Measurements from ENCODE around the gene PTPRB.

Gene PTPRB

DNA sequence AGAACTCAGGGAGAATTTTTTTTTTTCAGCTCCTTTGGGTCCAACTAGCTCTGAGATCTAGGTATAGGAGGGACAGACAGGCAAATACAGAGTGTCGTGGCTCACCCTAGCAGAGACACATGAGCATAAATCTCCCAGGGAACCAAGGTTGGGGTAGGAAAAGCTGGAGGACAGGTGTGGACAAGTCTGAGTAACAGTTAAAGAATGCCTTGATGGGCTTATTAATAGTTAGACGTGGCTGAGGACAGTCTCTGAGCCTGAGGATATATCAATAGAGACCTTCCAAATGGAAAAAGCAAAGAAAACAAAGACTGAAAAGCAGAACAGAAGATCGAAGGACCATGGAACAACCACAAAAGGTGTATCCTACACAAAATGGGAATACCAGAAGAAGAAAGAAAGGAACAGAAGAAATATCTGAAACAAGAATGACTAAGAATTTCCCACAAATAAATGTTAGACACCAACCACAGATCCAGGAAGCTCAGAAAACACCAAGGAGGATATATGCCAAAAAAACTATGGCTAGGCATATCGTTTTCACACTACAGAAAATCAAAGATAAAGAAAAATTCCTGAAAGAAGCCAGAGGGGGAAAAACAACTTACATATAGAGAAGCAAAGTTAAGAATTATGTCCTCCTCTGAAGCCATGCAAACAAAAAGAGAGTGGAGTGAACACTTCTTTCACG lies 80.9 kb downstream of the PTPRB start:
- no peaks in the 10 kb centered on the region for H3K36me3 Mint-ChIP-seq
- DNase-seq (no peak), ATAC-seq (replicated peaks) (no peak)
- no peak overlapping the region for H3K27ac Mint-ChIP-seq
- H3K4me1 Mint-ChIP-seq = no peaks in the 10 kb centered on the region
- peaks cover 0 to 6% of the 10 kb centered on the region in 2 donors for H3K27me3 Mint-ChIP-seq
- no peaks in the 10 kb centered on the region for H3K9me3 Mint-ChIP-seq
- H3K4me3 Mint-ChIP-seq = no peak overlapping the region

DNA sequence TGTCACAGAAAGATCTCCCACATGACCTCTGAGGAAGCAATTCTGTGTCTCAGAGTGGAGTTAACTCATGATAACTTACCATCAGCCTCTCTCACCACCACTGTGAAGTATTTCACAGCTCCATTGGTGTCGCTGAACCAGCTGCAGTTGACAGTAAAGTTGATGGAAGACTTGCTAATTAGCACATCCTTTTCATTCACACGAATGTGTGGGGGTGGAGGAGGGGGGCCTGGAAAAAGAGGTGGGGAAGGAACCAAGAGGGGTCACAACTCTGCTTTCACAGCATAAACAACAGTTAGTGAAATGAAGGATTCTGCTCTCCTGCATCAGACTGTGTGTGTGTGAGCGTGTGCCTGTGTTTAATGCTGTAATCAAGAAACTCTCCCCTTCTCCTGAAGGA lies 82.1 kb downstream of the PTPRB start:
- H3K9me3 Mint-ChIP-seq = no peaks in the 10 kb centered on the region
- ATAC-seq (replicated peaks) (no peak), DNase-seq (no peak)
- no peak overlapping the region for H3K27ac Mint-ChIP-seq
- no peaks in the 10 kb centered on the region for H3K4me1 Mint-ChIP-seq
- no peaks in the 10 kb centered on the region for H3K36me3 Mint-ChIP-seq
- H3K27me3 Mint-ChIP-seq = peaks cover 0 to 6% of the 10 kb centered on the region in 2 donors
- no peak overlapping the region for H3K4me3 Mint-ChIP-seq

DNA sequence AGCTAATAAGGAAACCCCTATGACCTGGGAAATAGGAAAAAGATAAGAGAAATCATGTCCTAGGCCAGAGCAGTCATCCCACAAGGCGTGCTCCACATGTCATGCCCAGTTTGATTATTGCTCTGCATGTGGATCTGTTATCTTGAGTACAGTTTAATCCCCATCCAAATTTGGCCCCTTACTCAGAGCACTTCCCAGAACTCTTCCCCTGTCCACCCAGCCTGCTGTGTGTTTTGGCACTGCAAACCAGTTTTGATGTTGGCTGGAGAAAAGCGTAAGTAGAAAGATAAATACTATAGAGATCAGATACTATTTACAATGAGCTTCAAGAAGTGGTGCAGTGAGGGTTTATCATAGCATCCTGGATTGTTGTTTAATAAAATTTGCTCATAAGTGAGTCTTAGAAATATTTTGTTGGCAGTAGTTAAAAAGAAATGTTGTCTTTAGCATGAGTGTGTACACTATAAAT lies 83.8 kb downstream of the PTPRB start:
- DNase-seq = no peak
- Mint-ChIP-seq H3K4me1 (no peaks in the 10 kb centered on the region), H3K36me3 (no peaks in the 10 kb centered on the region), H3K9me3 (no peaks in the 10 kb centered on the region), H3K27me3 (peaks cover 4 to 8% of the 10 kb centered on the region in 2 donors), H3K27ac (no peak overlapping the region), H3K4me3 (no peak overlapping the region)
- no peak for ATAC-seq (replicated peaks)

DNA sequence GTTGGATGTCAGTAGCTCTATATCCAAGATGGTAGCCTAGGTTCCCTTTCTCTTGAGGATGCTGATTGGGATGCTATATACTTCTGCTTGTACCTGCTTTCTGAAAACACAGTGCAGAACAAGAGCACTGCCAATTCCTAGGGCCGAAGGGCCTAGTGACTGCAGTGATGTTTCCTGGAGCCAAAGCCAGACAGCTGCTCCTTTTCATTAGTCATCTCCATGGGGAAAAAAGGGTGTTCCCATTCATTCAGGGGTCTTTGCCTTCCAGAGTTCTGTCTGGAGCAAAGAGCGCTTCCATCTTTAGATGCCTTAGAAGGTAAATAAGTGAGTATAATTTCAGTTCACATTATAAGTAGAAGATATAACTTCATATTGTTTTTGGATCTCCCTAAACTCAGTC lies 85.5 kb downstream of the PTPRB start:
- no peaks in the 10 kb centered on the region for H3K4me1 Mint-ChIP-seq
- no peaks in the 10 kb centered on the region for H3K9me3 Mint-ChIP-seq
- DNase-seq = no peak
- ATAC-seq (replicated peaks) = no peak
- peaks cover 7 to 13% of the 10 kb centered on the region in 2 donors for H3K27me3 Mint-ChIP-seq
- no peak overlapping the region for H3K4me3 Mint-ChIP-seq
- H3K27ac Mint-ChIP-seq = no peak overlapping the region
- H3K36me3 Mint-ChIP-seq = no peaks in the 10 kb centered on the region

DNA sequence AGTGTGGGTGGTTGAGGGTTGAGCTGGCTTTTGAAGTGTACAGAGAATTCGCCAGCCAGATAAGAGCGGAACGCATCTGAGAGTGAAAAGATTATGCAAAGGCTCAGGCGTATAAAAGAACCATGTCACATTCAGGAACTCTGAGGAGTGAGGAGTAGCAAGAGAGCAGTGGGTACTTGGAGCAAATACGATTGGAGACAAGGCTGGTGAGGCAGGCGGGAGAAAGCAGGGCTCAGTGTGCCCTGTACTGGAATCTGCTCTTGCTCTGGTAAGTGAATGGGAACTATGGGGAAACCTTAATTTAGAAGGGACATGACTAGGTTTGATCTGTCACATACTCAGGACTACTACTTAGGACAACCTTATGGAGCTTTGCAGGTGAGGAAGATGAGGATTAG lies 87.0 kb downstream of the PTPRB start:
- DNase-seq = no peak
- Mint-ChIP-seq H3K36me3 (no peaks in the 10 kb centered on the region), H3K27me3 (peaks cover 11 to 24% of the 10 kb centered on the region in 2 donors), H3K4me3 (no peak overlapping the region), H3K9me3 (no peaks in the 10 kb centered on the region), H3K4me1 (no peaks in the 10 kb centered on the region), H3K27ac (no peak overlapping the region)
- ATAC-seq (replicated peaks) = no peak

DNA sequence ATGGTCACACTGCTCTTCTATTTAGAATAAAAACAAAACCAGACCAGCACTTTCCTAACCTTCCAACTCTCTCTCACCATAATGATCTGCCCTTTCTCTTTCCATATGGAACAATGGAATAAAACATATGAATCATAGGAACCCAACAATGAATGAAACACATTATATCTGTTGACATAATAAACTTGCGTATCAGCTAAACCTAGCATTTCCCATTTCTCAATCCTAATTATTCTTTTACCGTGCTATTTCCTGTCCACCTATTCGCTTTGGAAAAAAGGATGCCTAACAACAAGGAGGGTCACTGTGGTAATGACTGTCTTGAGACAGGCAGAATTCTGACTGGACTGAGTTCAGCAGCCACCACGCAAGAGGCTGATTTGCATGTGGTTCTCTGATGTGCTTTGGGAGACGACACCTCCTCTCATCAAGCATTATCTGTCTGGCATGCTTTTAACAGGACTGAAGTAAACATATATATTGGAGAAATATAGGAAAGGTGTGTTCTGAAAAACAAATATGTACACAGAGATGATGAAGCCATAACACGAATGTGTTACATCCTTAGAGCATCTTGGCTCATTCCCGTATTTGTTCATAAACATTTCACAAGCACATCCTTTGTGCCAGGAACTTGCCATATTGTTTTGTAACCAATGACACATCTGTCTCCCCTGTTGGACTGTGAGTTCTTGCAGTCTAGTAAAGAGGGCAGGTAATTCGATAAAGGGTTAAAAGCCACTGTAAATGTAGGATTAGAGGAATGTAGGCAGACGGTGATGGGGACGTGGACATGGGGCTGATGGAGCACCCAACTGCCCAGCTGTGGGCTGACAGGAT lies 87.7 kb downstream of the PTPRB start:
- H3K36me3 Mint-ChIP-seq = no peaks in the 10 kb centered on the region
- H3K27me3 Mint-ChIP-seq = peaks cover 11 to 27% of the 10 kb centered on the region in 2 donors
- DNase-seq (no peak), ATAC-seq (replicated peaks) (no peak)
- H3K27ac Mint-ChIP-seq = no peak overlapping the region
- H3K9me3 Mint-ChIP-seq = no peaks in the 10 kb centered on the region
- no peaks in the 10 kb centered on the region for H3K4me1 Mint-ChIP-seq
- H3K4me3 Mint-ChIP-seq = no peak overlapping the region

DNA sequence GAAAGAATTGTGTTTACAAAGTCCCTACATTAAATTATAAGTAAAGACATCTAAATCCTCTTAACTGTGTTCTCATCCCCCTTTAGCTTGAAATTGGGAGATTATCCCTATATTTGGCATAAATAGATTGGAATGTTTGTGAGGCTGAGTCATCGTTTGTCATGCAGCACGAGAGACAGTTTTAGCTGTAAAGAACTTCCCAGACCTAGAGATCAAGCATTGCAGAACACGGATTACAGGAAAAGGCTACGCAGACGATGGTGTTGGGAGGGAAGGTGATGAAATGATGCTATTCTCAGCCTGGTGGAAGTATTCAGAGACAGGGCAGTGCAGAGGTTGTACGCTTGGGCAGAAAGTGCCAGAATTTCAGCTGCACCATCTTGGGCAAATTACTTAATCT lies 93.8 kb downstream of the PTPRB start:
- Mint-ChIP-seq H3K4me1 (no peaks in the 10 kb centered on the region), H3K36me3 (no peaks in the 10 kb centered on the region), H3K27ac (no peak overlapping the region), H3K4me3 (no peak overlapping the region), H3K27me3 (peaks cover 7 to 22% of the 10 kb centered on the region in 2 donors), H3K9me3 (no peaks in the 10 kb centered on the region)
- no peak for DNase-seq
- ATAC-seq (replicated peaks) = no peak

DNA sequence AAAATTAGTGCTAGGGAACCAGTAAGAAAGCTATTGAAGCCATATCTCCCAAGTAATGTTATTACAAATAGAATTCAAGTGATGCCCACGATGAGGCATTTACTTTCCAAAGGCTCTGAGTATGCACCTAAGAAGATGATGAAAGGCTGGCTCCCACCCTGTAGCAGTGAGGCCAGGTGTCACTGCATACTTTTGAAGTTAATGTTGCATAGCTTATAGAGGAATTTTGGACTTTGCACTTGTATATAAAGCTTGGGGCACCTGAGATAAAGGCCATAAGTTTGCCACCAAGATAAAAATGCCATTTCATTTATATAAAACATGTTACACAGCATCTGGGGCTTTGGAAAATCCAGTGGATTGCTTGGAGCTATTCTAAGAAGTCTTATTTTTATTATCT lies 96.2 kb downstream of the PTPRB start:
- Mint-ChIP-seq H3K4me3 (no peak overlapping the region), H3K4me1 (no peaks in the 10 kb centered on the region), H3K36me3 (no peaks in the 10 kb centered on the region), H3K9me3 (no peaks in the 10 kb centered on the region), H3K27ac (no peak overlapping the region), H3K27me3 (peaks cover 4 to 11% of the 10 kb centered on the region in 2 donors)
- ATAC-seq (replicated peaks) (no peak), DNase-seq (no peak)

DNA sequence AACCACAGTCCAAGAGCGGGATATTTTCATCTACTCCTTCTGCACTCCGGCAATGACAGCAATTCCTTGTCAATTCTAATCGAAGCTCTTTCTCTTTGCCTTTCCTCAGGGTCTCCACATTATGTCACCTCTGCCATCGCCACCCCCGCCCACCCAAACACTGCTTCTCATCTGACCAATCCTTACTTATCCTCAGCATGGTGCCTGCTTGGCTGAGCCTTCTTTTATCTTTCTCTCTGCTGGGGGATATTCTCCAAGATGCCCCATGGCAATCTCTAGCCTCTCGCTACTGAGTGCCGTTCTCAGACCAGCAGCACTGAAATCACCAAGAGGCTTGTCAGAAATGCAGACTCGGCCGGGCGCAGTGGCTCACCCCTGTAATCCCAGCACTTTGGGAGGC lies 100.6 kb downstream of the PTPRB start:
- Mint-ChIP-seq H3K4me3 (no peak overlapping the region), H3K36me3 (no peaks in the 10 kb centered on the region), H3K4me1 (no peaks in the 10 kb centered on the region), H3K27me3 (peaks cover 0 to 10% of the 10 kb centered on the region in 2 donors), H3K27ac (no peak overlapping the region), H3K9me3 (peaks cover 0 to 2% of the 10 kb centered on the region in 2 donors)
- DNase-seq (no peak), ATAC-seq (replicated peaks) (no peak)

DNA sequence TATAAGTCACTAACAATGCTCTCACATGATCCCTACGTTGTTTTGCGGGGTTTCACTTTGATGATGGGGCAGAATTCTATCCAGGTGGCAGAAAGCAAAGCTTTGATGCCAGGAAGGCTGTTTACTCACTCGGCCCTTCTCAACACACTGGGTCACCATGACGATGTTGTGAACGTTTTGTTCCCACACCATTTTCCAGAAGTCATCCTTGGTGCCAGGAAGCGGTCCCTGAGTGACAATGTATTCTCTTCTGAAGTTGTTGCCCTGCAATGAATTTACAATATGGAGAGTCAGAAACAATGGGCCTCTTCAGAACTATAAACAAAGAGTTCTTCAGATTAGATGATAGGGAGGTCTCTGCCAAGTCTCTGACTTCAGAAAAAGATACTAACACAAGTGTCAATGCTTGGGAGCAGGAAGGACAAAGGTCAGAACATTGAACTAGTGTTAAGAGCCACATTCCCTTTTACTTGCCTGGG lies 101.3 kb downstream of the PTPRB start:
- no peaks in the 10 kb centered on the region for H3K36me3 Mint-ChIP-seq
- peaks cover 0 to 10% of the 10 kb centered on the region in 2 donors for H3K27me3 Mint-ChIP-seq
- no peak overlapping the region for H3K4me3 Mint-ChIP-seq
- no peaks in the 10 kb centered on the region for H3K4me1 Mint-ChIP-seq
- DNase-seq (no peak), ATAC-seq (replicated peaks) (no peak)
- peaks cover 0 to 2% of the 10 kb centered on the region in 2 donors for H3K9me3 Mint-ChIP-seq
- H3K27ac Mint-ChIP-seq = no peak overlapping the region

DNA sequence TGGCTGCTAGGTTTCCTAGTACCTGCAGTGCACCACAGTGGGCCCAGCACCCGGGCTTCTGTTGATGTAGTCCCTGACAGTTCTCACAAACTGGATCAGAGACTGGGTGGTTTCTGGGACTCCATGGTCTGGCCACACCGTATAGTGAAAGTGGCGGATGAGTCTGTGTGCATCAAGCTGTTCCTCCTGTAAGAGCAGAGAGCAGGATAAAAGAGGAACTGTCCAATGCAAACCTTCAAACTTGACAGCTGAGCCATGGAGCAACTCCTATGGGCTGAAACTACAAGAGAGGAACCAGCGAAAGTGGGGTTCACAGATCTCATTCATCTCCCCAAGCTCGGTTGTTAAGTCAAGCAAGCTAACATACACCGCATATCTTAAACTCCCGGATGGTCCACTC lies 102.8 kb downstream of the PTPRB start:
- ATAC-seq (replicated peaks) = no peak
- H3K27ac Mint-ChIP-seq = no peak overlapping the region

DNA sequence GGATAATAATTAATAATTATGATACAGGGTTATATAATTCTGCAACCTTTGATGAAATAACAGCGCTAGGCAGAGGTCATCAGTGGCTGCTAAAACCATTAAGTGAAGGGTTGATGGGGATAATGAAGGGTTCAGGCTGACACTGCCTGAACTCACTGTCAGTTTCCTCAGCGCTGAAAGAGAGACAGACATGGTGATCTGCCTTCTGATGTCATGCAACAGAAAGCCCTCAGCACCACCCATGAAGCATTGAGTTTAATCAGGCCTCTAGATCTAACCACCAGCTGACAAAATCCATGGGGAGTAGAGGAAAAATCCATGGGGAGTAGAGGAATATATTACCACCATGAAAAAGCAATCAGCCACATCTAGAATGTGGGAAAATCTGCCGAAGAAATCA lies 107.6 kb downstream of the PTPRB start:
- H3K9me3 Mint-ChIP-seq = peaks cover 0 to 2% of the 10 kb centered on the region in 2 donors
- H3K36me3 Mint-ChIP-seq = no peaks in the 10 kb centered on the region
- H3K4me1 Mint-ChIP-seq = no peaks in the 10 kb centered on the region
- no peak for DNase-seq
- H3K4me3 Mint-ChIP-seq = no peak overlapping the region
- peaks cover 5 to 15% of the 10 kb centered on the region in 2 donors for H3K27me3 Mint-ChIP-seq
- no peak overlapping the region for H3K27ac Mint-ChIP-seq
- no peak for ATAC-seq (replicated peaks)

More for the DNA sequence above, 102.8 kb downstream of the PTPRB start:
- H3K27me3 Mint-ChIP-seq = peaks cover 0 to 10% of the 10 kb centered on the region in 2 donors
- no peak overlapping the region for H3K4me3 Mint-ChIP-seq
- no peaks in the 10 kb centered on the region for H3K4me1 Mint-ChIP-seq
- peaks cover 0 to 2% of the 10 kb centered on the region in 2 donors for H3K9me3 Mint-ChIP-seq
- no peak for DNase-seq
- no peaks in the 10 kb centered on the region for H3K36me3 Mint-ChIP-seq

DNA sequence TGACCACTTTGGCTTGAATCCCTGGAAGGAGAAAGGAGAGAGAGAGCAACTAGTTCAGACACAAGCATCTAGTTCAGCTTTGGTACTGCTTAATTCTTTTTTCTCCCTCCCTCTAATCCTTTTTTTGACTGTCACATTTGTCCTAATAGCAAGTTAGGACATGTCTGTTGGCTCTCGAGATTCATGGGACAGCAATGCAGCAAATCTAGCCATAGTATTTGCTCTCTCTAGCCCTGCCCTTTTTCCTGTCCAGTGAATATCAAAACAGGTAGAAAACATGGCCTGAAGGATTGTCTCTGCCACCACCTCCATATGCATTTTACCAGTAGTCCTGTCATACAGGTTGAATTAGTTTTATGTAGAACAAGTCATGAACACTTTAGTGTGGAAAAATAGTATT lies 116.4 kb downstream of the PTPRB start:
- Mint-ChIP-seq H3K4me3 (no peak overlapping the region), H3K9me3 (no peaks in the 10 kb centered on the region)
- ATAC-seq (replicated peaks) = no peak

DNA sequence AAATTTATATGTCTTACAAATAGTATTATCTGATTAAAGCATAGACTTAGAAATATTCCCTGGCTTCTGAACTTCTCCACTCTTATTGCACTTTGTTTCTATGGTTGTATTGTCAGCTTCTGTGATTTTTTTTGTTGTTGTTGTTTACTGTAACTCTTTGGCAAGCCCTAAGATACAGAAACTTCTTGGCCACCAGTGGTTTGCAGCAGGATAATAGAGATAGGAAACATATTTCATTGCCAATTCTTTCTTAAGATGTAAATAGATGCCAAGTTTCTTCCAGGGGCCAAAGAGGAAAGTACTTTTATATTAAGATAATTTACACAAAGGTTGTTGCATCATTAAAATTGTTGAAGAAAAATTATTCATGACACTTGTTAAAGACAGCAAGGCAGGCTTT lies 123.8 kb downstream of the PTPRB start:
- H3K27ac Mint-ChIP-seq = no peak overlapping the region
- peaks cover 0 to 13% of the 10 kb centered on the region in 2 donors for H3K27me3 Mint-ChIP-seq
- no peaks in the 10 kb centered on the region for H3K4me1 Mint-ChIP-seq
- H3K36me3 Mint-ChIP-seq = no peaks in the 10 kb centered on the region
- ATAC-seq (replicated peaks) (no peak), DNase-seq (no peak)
- H3K4me3 Mint-ChIP-seq = no peak overlapping the region
- H3K9me3 Mint-ChIP-seq = peaks cover 0 to 1% of the 10 kb centered on the region in 2 donors

More for the DNA sequence above, 116.4 kb downstream of the PTPRB start:
- Mint-ChIP-seq H3K36me3 (no peaks in the 10 kb centered on the region), H3K27ac (no peak overlapping the region), H3K4me1 (no peaks in the 10 kb centered on the region), H3K27me3 (peaks cover 0 to 4% of the 10 kb centered on the region in 2 donors)
- DNase-seq = no peak

DNA sequence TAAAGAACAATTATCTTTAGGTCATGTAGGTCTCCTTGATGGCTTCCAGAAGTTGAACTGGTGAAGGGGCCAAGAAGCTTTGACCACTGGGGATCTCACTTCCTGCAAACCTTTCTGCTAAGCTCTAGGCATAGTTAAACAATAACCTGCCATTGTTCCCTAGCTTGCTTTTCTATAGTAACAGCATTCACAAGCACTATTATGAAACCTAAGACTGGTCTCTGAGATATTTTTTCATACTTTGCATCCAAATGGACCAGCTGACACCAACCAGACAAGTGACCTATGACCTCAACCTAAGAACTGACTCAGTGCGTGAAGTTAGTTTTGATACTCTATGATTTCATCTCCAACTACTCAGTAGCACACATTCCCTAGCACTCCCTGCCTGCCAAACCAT lies 129.1 kb downstream of the PTPRB start:
- no peak overlapping the region for H3K4me3 Mint-ChIP-seq
- no peak overlapping the region for H3K27ac Mint-ChIP-seq
- DNase-seq (no peak), ATAC-seq (replicated peaks) (peak; percentile 39 to 45)
- no peaks in the 10 kb centered on the region for H3K36me3 Mint-ChIP-seq
- H3K27me3 Mint-ChIP-seq = peaks cover under 1 to 14% of the 10 kb centered on the region in 2 donors
- peaks cover 0 to 5% of the 10 kb centered on the region in 2 donors for H3K9me3 Mint-ChIP-seq
- H3K4me1 Mint-ChIP-seq = no peaks in the 10 kb centered on the region
